IgD-negative memory B cell (primary cell): ENCODE data around the gene SLC7A8. TPM values are rescaled to one million over a fixed set of nuclear protein-coding genes. Genes with fewer than 3 reads are reported as not detected.

Source experiments
- H3K27ac Mint-ChIP-seq, 3 donors: one replicate each; pipeline ENCODE4 v1.8.0; 2020 to 2022; ENCODE audit warnings: mild to moderate bottlenecking in 3 of 3, mixed read lengths in 3 of 3, moderate library complexity in 1 of 3
- H3K27me3 Mint-ChIP-seq: one replicate; pipeline ENCODE4 v1.8.0; 2021; ENCODE audit warnings: mixed read lengths
- H3K36me3 Mint-ChIP-seq: one replicate; pipeline ENCODE4 v1.8.0; 2020; ENCODE audit warnings: mild to moderate bottlenecking, mixed read lengths
- H3K4me1 Mint-ChIP-seq, 3 donors: one replicate each; pipeline ENCODE4 v1.8.0; 2020 to 2022; ENCODE audit warnings: mixed read lengths in 3 of 3, mild to moderate bottlenecking in 1 of 3
- H3K4me3 Mint-ChIP-seq, 4 donors: one replicate each; pipeline ENCODE4 v1.8.0; 2020 to 2022; ENCODE audit warnings: mild to moderate bottlenecking in 4 of 4, mixed read lengths in 4 of 4, moderate library complexity in 3 of 4
- H3K9me3 Mint-ChIP-seq, 3 donors: one replicate each; pipeline ENCODE4 v1.8.0; 2020 to 2021; ENCODE audit warnings: mixed read lengths in 3 of 3, mild to moderate bottlenecking in 1 of 3
- polyA plus RNA-seq: library from polyadenylated mRNA; unstranded; fragments of 300-500 nt; fragmentation: Illumina TruSeq; gene quantifications from one replicate; pipeline ENCODE4 v1.2.3, GENCODE V29; 2021

Gene SLC7A8
- polyA plus RNA-seq, 1 donor from 2014 or later = 0.25 TPM

DNA sequence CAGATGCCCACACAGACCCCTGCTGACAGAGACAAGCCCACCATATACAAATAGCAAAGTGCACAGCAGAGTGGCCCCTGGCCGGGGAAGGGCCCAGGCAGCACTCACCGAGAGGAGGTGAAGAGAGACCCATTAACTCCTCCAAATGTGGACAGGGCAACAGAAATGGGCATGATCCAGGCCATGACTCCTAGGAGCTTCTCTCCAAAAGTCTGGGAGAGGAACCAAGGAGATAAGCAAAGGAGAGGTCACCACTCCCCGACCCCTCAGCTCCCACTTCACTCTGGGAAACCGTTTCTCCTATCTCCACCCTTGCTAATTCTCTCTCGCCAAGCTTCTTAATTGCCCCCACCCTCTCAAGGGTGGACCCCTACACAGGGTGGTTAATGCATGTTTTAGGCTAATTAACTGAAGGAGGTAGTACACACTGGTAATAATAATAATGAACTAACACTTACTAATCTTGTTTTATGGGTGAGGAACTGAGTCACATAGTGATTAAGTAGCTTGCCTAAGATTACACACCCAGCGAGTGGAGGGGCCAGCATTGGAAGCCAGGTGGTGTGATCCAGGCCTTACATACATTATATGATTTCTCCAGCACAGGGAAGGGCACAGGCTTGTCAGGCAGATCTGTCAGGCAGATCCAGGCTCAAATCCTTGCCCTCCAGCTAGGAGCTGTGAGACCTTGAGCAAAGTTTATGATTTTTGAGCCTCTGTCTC, 45.5 kb downstream of the SLC7A8 start:
- Mint-ChIP-seq H3K27me3 (no peaks in the 10 kb centered on the region), H3K27ac (no peak overlapping the region), H3K4me3 (no peak overlapping the region), H3K36me3 (no peaks in the 10 kb centered on the region), H3K4me1 (no peaks in the 10 kb centered on the region), H3K9me3 (no peaks in the 10 kb centered on the region)

- H3K27me3 Mint-ChIP-seq = no peaks in the 10 kb centered on the region
- H3K4me3 Mint-ChIP-seq = peak overlapping the region in 1 of 4 donors; percentile 81
- H3K36me3 Mint-ChIP-seq = no peaks in the 10 kb centered on the region
- no peak overlapping the region for H3K27ac Mint-ChIP-seq
- H3K4me1 Mint-ChIP-seq = no peaks in the 10 kb centered on the region
- no peaks in the 10 kb centered on the region for H3K9me3 Mint-ChIP-seq
These were observed 46.2 kb downstream of the SLC7A8 start for GRCh38 chr14:23137192-23137812.

DNA sequence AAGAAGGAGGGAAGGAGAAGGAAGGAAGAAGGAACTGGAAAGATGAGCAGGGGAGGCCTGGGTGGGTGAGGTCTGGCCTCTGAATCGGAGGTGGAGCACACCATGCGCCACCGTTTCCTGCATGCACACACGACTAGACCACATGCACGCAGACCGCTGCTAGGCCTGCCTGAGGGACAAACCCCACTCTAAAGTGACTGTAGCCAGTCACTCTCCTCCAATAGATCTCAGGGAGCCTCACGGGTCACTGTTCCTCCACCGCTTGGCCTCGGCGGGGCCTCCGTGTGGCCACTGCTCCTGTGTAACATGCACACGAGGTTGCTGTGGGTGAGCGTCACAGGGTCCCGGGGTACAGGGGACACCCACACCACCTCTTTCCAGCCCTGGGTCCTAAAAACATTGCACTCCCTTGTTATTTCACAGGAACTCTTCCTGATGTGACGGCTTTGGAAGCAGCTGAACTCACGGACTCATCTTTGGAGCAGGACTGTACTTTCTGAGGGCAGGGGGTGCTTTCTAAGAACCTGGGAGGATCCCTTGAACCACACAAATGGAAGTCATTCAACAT, 46.8 kb downstream of the SLC7A8 start:
- Mint-ChIP-seq H3K9me3 (no peaks in the 10 kb centered on the region), H3K4me1 (no peaks in the 10 kb centered on the region), H3K27ac (peak overlapping the region in 1 of 3 donors; percentile 24), H3K27me3 (no peaks in the 10 kb centered on the region), H3K36me3 (no peaks in the 10 kb centered on the region), H3K4me3 (no peak overlapping the region)

DNA sequence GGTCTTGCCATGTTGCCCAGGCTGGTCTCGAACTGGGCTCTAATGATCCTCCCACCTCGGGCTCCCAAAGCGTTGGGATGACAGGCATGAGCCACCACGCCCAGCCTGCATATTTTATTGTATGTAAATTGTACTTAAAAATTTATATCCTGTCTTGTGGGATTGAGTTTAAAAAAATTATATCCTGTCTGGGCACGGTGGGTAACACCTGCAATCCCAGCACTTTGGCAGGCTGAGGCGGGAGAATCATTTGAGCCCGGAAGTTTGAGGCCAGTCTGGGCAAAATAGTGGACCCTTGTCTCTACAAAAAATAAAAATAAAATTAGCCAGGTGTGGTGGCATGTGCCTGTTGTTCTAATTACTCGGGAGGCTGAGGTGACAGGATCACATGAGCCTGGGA, 50.5 kb downstream of the SLC7A8 start:
- no peaks in the 10 kb centered on the region for H3K27me3 Mint-ChIP-seq
- H3K4me3 Mint-ChIP-seq = peak overlapping the region in 1 of 4 donors; percentile 54
- H3K36me3 Mint-ChIP-seq = no peaks in the 10 kb centered on the region
- peaks cover 5 to 22% (median 7%) of the 10 kb centered on the region in 3 donors for H3K4me1 Mint-ChIP-seq
- peaks cover 0 to 2% (median 0%) of the 10 kb centered on the region in 3 donors for H3K9me3 Mint-ChIP-seq
- no peak overlapping the region for H3K27ac Mint-ChIP-seq

DNA sequence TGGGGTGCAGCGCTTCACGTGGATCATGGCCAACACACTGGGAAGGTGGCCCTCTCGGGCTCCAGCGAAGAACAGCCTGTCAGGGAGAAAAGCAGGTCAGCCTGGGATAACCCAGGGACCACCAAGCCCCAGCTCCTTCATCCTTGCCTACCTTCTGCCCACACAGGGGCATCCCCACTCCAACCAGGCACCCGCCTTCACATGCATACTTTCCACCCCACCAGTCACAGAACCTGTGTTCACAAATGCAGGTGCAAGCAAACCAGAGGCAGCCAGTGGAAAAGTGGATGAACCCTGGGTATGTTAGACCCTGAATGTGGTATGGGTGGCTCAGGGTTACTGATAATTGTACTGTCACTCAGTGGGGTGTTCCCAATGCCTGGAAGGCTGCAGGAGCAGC, 52.0 kb downstream of the SLC7A8 start:
- Mint-ChIP-seq H3K9me3 (peaks cover 0 to 2% (median 0%) of the 10 kb centered on the region in 3 donors), H3K4me1 (peaks cover 7 to 22% (median 10%) of the 10 kb centered on the region in 3 donors), H3K27me3 (no peaks in the 10 kb centered on the region), H3K36me3 (no peaks in the 10 kb centered on the region), H3K4me3 (no peak overlapping the region), H3K27ac (no peak overlapping the region)

DNA sequence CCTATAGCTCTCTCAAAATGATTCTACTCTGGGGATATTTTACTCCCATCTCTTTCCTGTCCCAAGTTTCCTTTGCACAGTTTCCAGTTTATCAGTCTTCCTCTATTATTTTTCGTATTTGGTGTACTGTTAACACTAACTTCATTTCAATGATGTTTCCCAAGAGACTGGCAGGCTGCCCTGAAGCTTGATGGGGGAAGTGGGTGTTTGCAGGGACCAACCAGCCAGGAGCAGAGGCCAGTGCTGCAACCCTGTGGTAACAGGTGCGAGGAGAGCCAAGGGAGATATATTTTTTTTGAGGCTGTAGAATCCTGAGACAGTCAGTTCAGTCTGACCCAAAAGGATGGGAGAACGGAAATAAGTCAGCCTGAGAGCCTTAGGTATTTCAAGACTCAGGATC, 52.6 kb downstream of the SLC7A8 start:
- no peaks in the 10 kb centered on the region for H3K27me3 Mint-ChIP-seq
- H3K9me3 Mint-ChIP-seq = peaks cover 0 to 2% (median 0%) of the 10 kb centered on the region in 3 donors
- H3K4me1 Mint-ChIP-seq = peaks cover 7 to 22% (median 10%) of the 10 kb centered on the region in 3 donors
- H3K36me3 Mint-ChIP-seq = no peaks in the 10 kb centered on the region
- no peak overlapping the region for H3K4me3 Mint-ChIP-seq
- H3K27ac Mint-ChIP-seq = peak overlapping the region in 1 of 3 donors; percentile 29

DNA sequence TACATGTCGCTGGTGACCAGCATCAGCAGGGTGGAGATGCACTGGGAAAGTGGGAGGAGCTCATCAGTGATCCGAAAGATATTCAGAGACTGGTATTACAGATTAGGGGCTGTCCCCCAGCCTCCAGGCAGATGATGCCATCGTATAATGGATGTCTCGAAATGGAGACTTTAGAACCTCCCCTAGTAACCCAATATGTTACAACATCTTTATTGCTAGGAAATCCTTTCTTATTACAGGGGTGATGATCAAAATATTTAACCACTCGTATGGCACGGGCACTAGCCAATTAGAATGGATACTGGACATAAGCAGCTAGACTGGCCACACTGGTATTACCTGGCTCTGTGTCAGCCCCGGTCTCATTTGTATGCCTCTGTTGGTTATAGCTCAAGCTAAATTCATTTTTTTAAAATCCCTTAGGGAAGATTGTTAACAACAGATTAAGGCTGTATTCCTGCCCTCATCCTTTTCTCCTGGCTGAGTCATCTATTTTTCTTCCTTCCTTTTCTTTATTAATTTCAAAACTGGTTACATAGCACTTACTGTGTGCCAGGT, 53.6 kb downstream of the SLC7A8 start:
- Mint-ChIP-seq H3K27me3 (no peaks in the 10 kb centered on the region), H3K4me1 (peaks cover 7 to 22% (median 10%) of the 10 kb centered on the region in 3 donors), H3K36me3 (no peaks in the 10 kb centered on the region), H3K27ac (peak overlapping the region in 1 of 3 donors; percentile 81), H3K4me3 (no peak overlapping the region), H3K9me3 (peaks cover 0 to 2% (median 0%) of the 10 kb centered on the region in 3 donors)

GRCh38 chr14:23128969-23129758, 54.3 kb downstream of the SLC7A8 start:
- peaks cover 7 to 25% (median 10%) of the 10 kb centered on the region in 3 donors for H3K4me1 Mint-ChIP-seq
- no peaks in the 10 kb centered on the region for H3K27me3 Mint-ChIP-seq
- peak overlapping the region in 2 of 3 donors; percentile 4 to 81 for H3K27ac Mint-ChIP-seq
- no peak overlapping the region for H3K4me3 Mint-ChIP-seq
- no peaks in the 10 kb centered on the region for H3K36me3 Mint-ChIP-seq
- H3K9me3 Mint-ChIP-seq = peaks cover 0 to 2% (median 0%) of the 10 kb centered on the region in 3 donors

DNA sequence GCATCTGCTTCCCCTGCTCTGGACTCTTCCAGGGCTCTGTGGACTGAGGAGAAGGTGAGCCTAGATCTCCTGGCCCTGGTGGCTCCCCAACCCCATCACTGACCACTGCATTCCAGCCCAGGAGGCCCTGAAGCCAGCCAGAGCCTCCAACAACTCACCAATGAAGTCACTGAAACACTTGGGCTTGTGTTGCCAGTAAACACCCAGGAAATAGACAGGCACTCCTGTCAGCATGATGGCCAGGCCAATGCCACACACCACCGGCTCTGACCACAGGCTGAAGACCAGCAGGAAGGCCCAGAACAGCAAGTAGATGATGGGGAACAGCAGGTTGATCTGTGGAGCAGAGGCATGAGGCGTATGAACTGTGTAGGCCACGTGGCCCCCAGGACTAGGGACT, 55.6 kb downstream of the SLC7A8 start:
- Mint-ChIP-seq H3K27ac (no peak overlapping the region), H3K4me3 (no peak overlapping the region), H3K36me3 (no peaks in the 10 kb centered on the region), H3K4me1 (peaks cover 10 to 28% (median 11%) of the 10 kb centered on the region in 3 donors), H3K9me3 (peaks cover 0 to 2% (median 0%) of the 10 kb centered on the region in 3 donors), H3K27me3 (no peaks in the 10 kb centered on the region)

DNA sequence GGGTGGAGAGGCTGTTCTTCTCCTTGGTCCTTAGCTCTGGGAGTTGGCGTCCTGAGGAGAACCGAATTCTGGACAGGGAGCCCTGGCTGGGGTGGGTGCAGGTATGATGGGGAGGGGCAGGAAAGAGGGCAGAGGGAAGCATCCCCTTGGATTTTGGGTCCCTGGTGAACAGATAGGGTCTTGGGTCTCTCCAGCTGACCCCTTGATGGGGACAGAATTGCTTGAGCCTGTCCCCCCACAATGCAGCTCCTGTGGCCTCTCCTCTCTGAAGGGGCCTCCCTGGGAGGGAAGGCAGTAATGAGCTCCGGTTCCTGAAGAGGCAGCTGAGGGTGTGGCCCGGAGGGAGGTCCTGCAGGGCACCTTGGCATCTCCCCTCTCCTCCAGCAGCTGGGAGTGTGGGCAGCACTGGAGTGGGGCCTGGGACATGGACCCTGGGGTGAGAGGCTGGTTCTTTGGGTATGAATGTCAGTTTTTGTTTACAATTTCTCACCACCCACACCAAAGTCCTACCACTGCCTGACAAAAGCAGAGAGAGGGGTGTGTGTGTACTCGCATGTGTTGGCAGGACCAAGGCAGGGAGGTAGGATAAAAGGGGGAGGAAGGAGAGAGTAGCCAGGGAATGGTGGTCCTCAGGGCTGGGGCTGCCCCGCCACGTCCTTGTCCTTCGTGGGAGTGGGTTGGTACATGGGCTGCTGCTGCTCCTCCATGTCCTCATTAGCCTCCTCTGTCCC, 56.7 kb downstream of the SLC7A8 start:
- no peaks in the 10 kb centered on the region for H3K36me3 Mint-ChIP-seq
- H3K27ac Mint-ChIP-seq = no peak overlapping the region
- H3K27me3 Mint-ChIP-seq = no peaks in the 10 kb centered on the region
- H3K4me3 Mint-ChIP-seq = no peak overlapping the region
- peaks cover 14 to 32% (median 16%) of the 10 kb centered on the region in 3 donors for H3K4me1 Mint-ChIP-seq
- H3K9me3 Mint-ChIP-seq = peaks cover 0 to 2% (median 0%) of the 10 kb centered on the region in 3 donors

DNA sequence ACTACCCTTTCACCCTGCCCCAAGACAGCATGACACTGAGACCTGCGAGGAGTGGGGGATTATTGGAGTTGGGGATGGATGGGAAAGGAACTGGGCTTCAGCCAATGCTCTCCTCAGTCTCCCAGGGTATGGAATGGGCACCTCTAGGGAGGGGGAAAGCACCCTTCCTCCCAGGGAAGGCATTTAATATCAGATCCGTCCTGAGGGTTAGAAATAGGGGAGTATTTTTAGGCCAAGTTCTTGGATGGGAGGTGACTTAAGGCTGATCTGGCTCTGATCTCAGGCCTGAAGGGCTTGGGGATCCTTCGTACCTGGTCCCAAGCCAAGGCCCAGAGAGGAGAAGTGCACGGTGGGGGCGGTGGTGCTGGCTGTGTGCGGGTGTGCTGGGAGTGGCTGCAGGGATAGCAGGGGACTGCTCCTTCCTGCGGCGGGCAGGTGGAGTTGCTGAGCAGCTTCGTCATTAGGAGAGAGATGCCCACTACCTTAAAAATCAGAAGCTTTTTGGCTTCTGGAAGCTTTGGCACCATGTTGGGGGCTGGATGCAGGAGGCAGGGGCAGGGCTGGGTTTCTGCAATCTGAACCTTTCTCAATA, 57.4 kb downstream of the SLC7A8 start:
- H3K36me3 Mint-ChIP-seq = no peaks in the 10 kb centered on the region
- H3K27ac Mint-ChIP-seq = no peak overlapping the region
- H3K9me3 Mint-ChIP-seq = peaks cover 0 to 2% (median 0%) of the 10 kb centered on the region in 3 donors

DNA sequence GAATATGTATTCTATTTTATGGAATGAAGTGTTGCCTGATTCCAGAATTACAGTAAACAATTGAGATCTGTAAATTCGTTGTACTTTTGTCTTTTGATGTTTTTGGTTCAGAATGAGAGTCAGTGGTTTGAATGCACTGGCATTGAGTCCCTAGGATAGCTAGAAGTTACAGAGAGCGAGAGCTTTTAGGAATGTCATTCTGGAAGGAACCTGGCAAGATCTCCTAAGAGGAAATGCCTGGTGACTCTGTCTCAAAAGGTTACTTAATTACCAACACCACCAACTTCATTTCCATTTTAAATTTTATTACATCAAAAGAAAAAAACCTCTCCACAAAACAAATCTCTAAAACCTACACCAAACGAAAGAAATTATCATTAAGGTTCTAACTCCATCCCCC, 58.4 kb downstream of the SLC7A8 start:
- Mint-ChIP-seq H3K27ac (no peak overlapping the region), H3K4me3 (no peak overlapping the region), H3K27me3 (no peaks in the 10 kb centered on the region), H3K9me3 (peaks cover 0 to 2% (median 0%) of the 10 kb centered on the region in 3 donors), H3K36me3 (no peaks in the 10 kb centered on the region), H3K4me1 (peaks cover 28 to 34% (median 31%) of the 10 kb centered on the region in 3 donors)

More for the DNA sequence above, 57.4 kb downstream of the SLC7A8 start:
- H3K4me3 Mint-ChIP-seq = no peak overlapping the region
- peaks cover 21 to 34% (median 21%) of the 10 kb centered on the region in 3 donors for H3K4me1 Mint-ChIP-seq
- no peaks in the 10 kb centered on the region for H3K27me3 Mint-ChIP-seq

- Mint-ChIP-seq H3K27me3 (no peaks in the 10 kb centered on the region), H3K27ac (peak overlapping the region in 1 of 3 donors; percentile 27), H3K36me3 (peaks cover 2% of the 10 kb centered on the region), H3K4me3 (no peak overlapping the region), H3K9me3 (peaks cover 0 to 2% (median 0%) of the 10 kb centered on the region in 3 donors), H3K4me1 (peaks cover 32 to 33% (median 33%) of the 10 kb centered on the region in 3 donors)
These were observed 59.0 kb downstream of the SLC7A8 start for GRCh38 chr14:23124337-23124954.
